Measurements from ENCODE around the gene AKAP8. TPM values are rescaled to one million over a fixed set of nuclear protein-coding genes. Genes with fewer than 3 reads are reported as not detected.

Gene AKAP8
- total RNA-seq, 1 experiment from 2014 or later = 53.5 TPM

DNA sequence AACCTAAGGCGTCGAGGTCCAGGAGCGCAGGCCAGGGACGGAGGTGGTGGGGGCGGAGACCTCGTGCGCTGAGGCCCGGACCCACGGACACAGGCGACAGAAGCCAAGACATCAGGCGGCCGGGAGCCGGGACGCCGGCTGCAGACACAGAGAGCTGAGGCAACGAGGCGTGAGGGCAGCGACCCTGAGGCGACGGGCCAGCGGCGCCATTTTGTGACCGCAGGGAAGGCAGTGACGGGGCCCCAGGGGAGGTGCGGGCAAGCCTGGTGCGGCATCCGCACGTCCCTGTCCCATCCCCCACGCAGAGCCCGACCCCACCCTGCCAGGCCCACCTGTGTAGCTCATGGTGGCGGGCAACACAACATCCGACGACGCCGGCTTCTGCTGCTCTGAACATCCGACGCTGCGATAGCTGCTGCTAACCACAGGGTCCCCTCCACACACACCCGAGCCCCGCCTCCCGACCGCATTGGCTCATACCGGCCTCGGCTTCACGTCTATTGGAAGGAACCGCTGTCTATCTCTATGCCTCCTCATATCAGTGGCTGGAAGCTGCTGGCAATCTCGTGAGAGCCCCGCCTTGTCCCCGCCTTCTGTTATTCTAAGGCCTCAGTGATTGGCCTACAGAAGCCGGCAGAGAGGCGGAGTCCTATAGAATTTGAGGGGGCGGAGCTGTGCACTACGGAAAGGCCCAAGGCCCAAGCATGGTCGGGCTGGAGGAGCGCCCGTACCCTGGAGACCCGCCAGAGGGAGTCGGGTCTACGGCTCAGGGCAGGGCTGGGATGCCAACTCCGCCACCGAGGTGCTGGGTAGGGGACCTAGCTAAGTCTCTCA, 39.2 kb upstream of the AKAP8 start, which contains the start of gene AKAP8L:
TSS of gene AKAP8L (minus strand) at position 410 of the 834 bp plus-strand sequence. CDS start at position 345, 65 bp downstream.
- TF ChIP-seq, protein P1, sequence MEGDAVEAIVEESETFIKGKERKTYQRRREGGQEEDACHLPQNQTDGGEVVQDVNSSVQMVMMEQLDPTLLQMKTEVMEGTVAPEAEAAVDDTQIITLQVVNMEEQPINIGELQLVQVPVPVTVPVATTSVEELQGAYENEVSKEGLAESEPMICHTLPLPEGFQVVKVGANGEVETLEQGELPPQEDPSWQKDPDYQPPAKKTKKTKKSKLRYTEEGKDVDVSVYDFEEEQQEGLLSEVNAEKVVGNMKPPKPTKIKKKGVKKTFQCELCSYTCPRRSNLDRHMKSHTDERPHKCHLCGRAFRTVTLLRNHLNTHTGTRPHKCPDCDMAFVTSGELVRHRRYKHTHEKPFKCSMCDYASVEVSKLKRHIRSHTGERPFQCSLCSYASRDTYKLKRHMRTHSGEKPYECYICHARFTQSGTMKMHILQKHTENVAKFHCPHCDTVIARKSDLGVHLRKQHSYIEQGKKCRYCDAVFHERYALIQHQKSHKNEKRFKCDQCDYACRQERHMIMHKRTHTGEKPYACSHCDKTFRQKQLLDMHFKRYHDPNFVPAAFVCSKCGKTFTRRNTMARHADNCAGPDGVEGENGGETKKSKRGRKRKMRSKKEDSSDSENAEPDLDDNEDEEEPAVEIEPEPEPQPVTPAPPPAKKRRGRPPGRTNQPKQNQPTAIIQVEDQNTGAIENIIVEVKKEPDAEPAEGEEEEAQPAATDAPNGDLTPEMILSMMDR (IDR thresholded peaks at IDR 0.05; ENCODE audit: insufficient read depth in 1 of 2, low read depth in 1 of 2, low read length in 1 of 2, severe bottlenecking in 1 of 2, unreplicated experiment in 1 of 2) = peak; percentile 70 to 92
- CTCF ChIA-PET = interaction anchor here (0.6 to 3.3 kb wide), 16 partner anchors 14 to 327 kb away, joined by 3 to 61 read pairs (median 4); partner anchors contain the start of gene AKAP8
- peaks cover 6% of the 10 kb centered on the region; the same call in 1 of the 2 replicates for H3K4me1 ChIP-seq
- Mint-ChIP-seq H3K27me3 (ENCODE audit: insufficient read depth, unreplicated experiment) (no peaks in the 10 kb centered on the region), H3K36me3 (ENCODE audit: insufficient read depth, unreplicated experiment) (peaks cover 65% of the 10 kb centered on the region), H3K9me3 (ENCODE audit: unreplicated experiment) (no peaks in the 10 kb centered on the region), H3K27ac (ENCODE audit: unreplicated experiment) (peak within 1 kb of the TSS; percentile 98), H3K4me1 (ENCODE audit: low read depth, unreplicated experiment) (peaks cover 6% of the 10 kb centered on the region), H3K4me3 (ENCODE audit: unreplicated experiment) (peak within 1 kb of the TSS; percentile 96)
- H3K9me3 ChIP-seq = no peaks in the 10 kb centered on the region
- intact Hi-C loops (cut with micrococcal nuclease; ENCODE audit: unreplicated experiment) = loop anchor here (1.0 to 5.0 kb wide), 3 partner anchors 31 to 138 kb away; partner anchors contain the start of genes AKAP8 and WIZ
- no peaks in the 10 kb centered on the region for H3K27me3 ChIP-seq (replicated peaks; ENCODE audit: control insufficient read depth, insufficient read depth, low read length)
- POLR2A ChIA-PET = interaction anchor here (0.5 to 3.5 kb wide), 10 partner anchors 9 to 1021 kb away, joined by 3 to 40 read pairs (median 7); partner anchors contain the start of gene AKAP8
- peaks cover 2% of the 10 kb centered on the region for H3K36me3 ChIP-seq (ENCODE audit: control insufficient read depth, insufficient read depth, low read length)
- peak within 1 kb of the TSS; percentile 89 for H3K4me3 ChIP-seq (ENCODE audit: low read depth, low read length)
- peak; percentile 98 to 99 for DNase-seq
- no TSS peak for BruUV-seq (replicated peaks)

DNA sequence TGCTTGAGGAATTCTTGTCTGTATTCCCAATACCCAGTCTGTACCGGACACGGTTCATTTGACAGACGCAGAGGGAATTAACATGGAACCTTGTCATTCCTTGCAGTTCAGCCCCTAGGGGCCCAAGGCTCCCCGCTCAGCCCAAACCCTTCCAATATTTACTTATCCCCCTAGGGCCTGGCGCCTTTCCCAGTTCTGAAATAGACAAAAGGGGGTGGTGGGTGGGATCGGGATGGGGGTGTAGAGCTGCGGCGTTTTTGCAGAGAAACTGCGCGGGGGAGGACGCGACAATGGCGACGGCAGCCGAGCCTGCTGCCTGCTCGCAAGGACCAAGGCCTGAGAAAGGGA, 38.6 kb upstream of the AKAP8 start:
- POLR2A ChIA-PET = interaction anchor here (1.0 to 3.5 kb wide), 4 partner anchors 15 to 138 kb away, joined by 3 to 40 read pairs (median 12); partner anchors contain the start of gene AKAP8
- peaks cover 10% of the 10 kb centered on the region; the same call in 1 of the 2 replicates for H3K4me1 ChIP-seq
- no peaks in the 10 kb centered on the region for H3K9me3 Mint-ChIP-seq (ENCODE audit: unreplicated experiment)
- intact Hi-C loops (cut with micrococcal nuclease; ENCODE audit: unreplicated experiment) = loop anchor here (5.0 kb wide), 1 partner anchor 41 kb away; the partner anchor contains the start of gene AKAP8
- H3K9me3 ChIP-seq = no peaks in the 10 kb centered on the region
- no peaks in the 10 kb centered on the region for H3K27me3 ChIP-seq (replicated peaks; ENCODE audit: control insufficient read depth, insufficient read depth, low read length)
- TF ChIP-seq, protein P1 (IDR thresholded peaks at IDR 0.05; ENCODE audit: insufficient read depth in 1 of 2, low read depth in 1 of 2, low read length in 1 of 2, severe bottlenecking in 1 of 2, unreplicated experiment in 1 of 2) = no peak
- H3K36me3 ChIP-seq (ENCODE audit: control insufficient read depth, insufficient read depth, low read length) = no peaks in the 10 kb centered on the region
- H3K27me3 Mint-ChIP-seq (ENCODE audit: insufficient read depth, unreplicated experiment) = no peaks in the 10 kb centered on the region
- H3K4me3 ChIP-seq (ENCODE audit: low read depth, low read length) = peak overlapping the region; percentile 89
- H3K4me1 Mint-ChIP-seq (ENCODE audit: low read depth, unreplicated experiment) = peaks cover 6% of the 10 kb centered on the region
- BruUV-seq (replicated peaks) = no TSS peak
- peak overlapping the region; percentile 96 for H3K4me3 Mint-ChIP-seq (ENCODE audit: unreplicated experiment)
- DNase-seq = no peak
- CTCF ChIA-PET = interaction anchor here (0.6 to 3.3 kb wide), 6 partner anchors 19 to 264 kb away, joined by 3 to 61 read pairs (median 6); partner anchors contain the start of gene AKAP8
- H3K36me3 Mint-ChIP-seq (ENCODE audit: insufficient read depth, unreplicated experiment) = peaks cover 67% of the 10 kb centered on the region
- peak overlapping the region; percentile 98 for H3K27ac Mint-ChIP-seq (ENCODE audit: unreplicated experiment)

DNA sequence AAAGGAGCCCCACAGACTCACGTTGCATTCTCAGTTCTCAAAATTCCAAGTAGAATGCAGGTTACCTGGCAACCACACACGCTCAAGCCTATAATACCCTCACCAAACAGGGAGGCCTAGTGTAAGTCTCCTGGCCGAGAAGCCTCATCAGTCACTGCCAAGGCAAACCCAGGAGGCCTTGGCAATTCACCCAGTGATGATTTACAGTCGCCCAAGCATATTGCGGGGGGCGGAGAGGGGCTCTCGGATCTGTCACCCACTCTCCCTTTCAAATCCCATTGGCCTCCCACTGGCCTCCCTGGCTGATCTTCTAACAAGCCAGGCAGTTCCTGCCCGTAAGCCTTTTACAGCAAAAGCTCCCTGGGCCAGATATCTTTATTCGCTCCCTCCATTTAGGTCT, 38.1 kb upstream of the AKAP8 start:
- Mint-ChIP-seq H3K27me3 (ENCODE audit: insufficient read depth, unreplicated experiment) (no peaks in the 10 kb centered on the region), H3K27ac (ENCODE audit: unreplicated experiment) (peak overlapping the region; percentile 98), H3K36me3 (ENCODE audit: insufficient read depth, unreplicated experiment) (peaks cover 62% of the 10 kb centered on the region), H3K4me1 (ENCODE audit: low read depth, unreplicated experiment) (peaks cover 6% of the 10 kb centered on the region), H3K9me3 (ENCODE audit: unreplicated experiment) (no peaks in the 10 kb centered on the region), H3K4me3 (ENCODE audit: unreplicated experiment) (peak overlapping the region; percentile 96)
- ChIA-PET POLR2A (interaction anchor here (3.5 kb wide), 1 partner anchor 39 kb away, joined by 40 read pairs; the partner anchor contains the start of gene AKAP8), CTCF (interaction anchor here (3.3 kb wide), 1 partner anchor 138 kb away, joined by 61 read pairs; no protein-coding TSS in a partner anchor)
- H3K27me3 ChIP-seq (replicated peaks; ENCODE audit: control insufficient read depth, insufficient read depth, low read length) = no peaks in the 10 kb centered on the region
- BruUV-seq (replicated peaks) = TSS peak; percentile 43
- no peaks in the 10 kb centered on the region for H3K9me3 ChIP-seq
- intact Hi-C loops (cut with micrococcal nuclease; ENCODE audit: unreplicated experiment) = loop anchor here (5.0 kb wide), 1 partner anchor 40 kb away; the partner anchor contains the start of gene AKAP8
- no peak for DNase-seq
- peak overlapping the region; percentile 89 for H3K4me3 ChIP-seq (ENCODE audit: low read depth, low read length)
- peaks cover 12% of the 10 kb centered on the region; the same call in 1 of the 2 replicates for H3K4me1 ChIP-seq
- H3K36me3 ChIP-seq (ENCODE audit: control insufficient read depth, insufficient read depth, low read length) = no peaks in the 10 kb centered on the region
- TF ChIP-seq, protein P1 (IDR thresholded peaks at IDR 0.05; ENCODE audit: insufficient read depth in 1 of 2, low read depth in 1 of 2, low read length in 1 of 2, severe bottlenecking in 1 of 2, unreplicated experiment in 1 of 2) = no peak

Data from Caco-2 (cell line).